Testis (tissue), 2 donors: ENCODE results near the gene ROS1.

ENCODE experiments used
- POLR2A ChIP-seq: fragments of 450-650 bp; IDR thresholded peaks from one replicate; pipeline ENCODE4 v1.6.1; 2017; ENCODE audit warnings: antibody characterized with exemption, mild to moderate bottlenecking, moderate library complexity
- TF ChIP-seq, protein P1 (sequence below), 3 experiments: fragments of 450-650 bp in 2 of 3; fragments of 200-600 bp in 1 of 3; sonication (generic) in 1 of 3; IDR thresholded peaks; one replicate each; pipeline ENCODE4 v1.5.1; 2016 to 2019; ENCODE audit warnings: antibody characterized with exemption in 3 of 3, mild to moderate bottlenecking in 2 of 3, moderate library complexity in 1 of 3

- TF ChIP-seq, protein P1, sequence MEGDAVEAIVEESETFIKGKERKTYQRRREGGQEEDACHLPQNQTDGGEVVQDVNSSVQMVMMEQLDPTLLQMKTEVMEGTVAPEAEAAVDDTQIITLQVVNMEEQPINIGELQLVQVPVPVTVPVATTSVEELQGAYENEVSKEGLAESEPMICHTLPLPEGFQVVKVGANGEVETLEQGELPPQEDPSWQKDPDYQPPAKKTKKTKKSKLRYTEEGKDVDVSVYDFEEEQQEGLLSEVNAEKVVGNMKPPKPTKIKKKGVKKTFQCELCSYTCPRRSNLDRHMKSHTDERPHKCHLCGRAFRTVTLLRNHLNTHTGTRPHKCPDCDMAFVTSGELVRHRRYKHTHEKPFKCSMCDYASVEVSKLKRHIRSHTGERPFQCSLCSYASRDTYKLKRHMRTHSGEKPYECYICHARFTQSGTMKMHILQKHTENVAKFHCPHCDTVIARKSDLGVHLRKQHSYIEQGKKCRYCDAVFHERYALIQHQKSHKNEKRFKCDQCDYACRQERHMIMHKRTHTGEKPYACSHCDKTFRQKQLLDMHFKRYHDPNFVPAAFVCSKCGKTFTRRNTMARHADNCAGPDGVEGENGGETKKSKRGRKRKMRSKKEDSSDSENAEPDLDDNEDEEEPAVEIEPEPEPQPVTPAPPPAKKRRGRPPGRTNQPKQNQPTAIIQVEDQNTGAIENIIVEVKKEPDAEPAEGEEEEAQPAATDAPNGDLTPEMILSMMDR (IDR thresholded peaks at IDR 0.05), result no peak
- no peak for TF ChIP-seq POLR2A
These were observed 160.1 kb downstream of the ROS1 start, which contains the start of gene VGLL2 for GRCh38 chr6:117265410-117266256.
